GM12873 (cell line): ENCODE data around the gene PAM.

Experiments used
- CTCF ChIP-seq: IDR thresholded peaks from 2 replicates; pipeline ENCODE4 v1.5.1; 2012; ENCODE audit warnings: low read depth, mild to moderate bottlenecking, moderate library complexity, low read length, control low read depth; ENCODE audit not compliant: insufficient read depth; ENCODE audit errors: missing control alignments

PAM gene

GRCh38 chr5:102930244-102930643 lies 175.1 kb downstream of the PAM start:
- no peak for TF ChIP-seq CTCF

- TF ChIP-seq CTCF = no peak
These were observed 176.1 kb downstream of the PAM start for GRCh38 chr5:102931085-102931725.

- TF ChIP-seq CTCF = no peak
These were observed 177.7 kb downstream of the PAM start for GRCh38 chr5:102932781-102933180.

- no peak for TF ChIP-seq CTCF
These were observed 178.2 kb downstream of the PAM start for GRCh38 chr5:102933316-102933715.

- TF ChIP-seq CTCF = no peak
These were observed 178.8 kb downstream of the PAM start for GRCh38 chr5:102933721-102934459.

GRCh38 chr5:102937894-102938293 lies 182.8 kb downstream of the PAM start:
- no peak for TF ChIP-seq CTCF

DNA sequence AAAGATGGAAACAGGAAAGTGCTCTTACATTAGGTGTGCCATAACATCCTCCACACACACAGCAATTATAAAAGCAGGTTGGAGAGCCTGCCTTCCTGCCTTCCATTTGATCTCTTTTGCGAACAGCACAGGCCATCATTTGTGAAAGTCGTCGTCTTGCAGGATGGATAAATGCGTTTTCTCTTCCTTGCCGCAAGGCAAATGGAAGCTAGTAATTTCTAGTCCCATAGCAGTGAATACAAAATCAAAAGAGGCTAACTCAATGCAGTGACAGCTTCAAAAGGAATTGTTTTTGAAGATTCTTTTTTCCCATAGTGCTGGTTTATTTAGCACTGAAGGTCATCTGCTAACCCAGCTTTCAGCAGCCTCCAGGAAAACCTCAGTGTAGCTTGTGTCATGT lies 186.0 kb downstream of the PAM start:
- no peak for TF ChIP-seq CTCF
